SK-N-SH treated with all-trans-retinoic acid at 6 μM for 48 hours (cell line): ENCODE measurements around the gene ZNF217.

Source experiments
- CSDC2 ChIP-seq: fragments of 250-450 bp; sonication (Bioruptor Pico); IDR thresholded peaks from 2 replicates; pipeline ENCODE4 v1.5.0; 2020; ENCODE audit warnings: mild to moderate bottlenecking, moderate library complexity
- ISL1 ChIP-seq: fragments of 250-450 bp; sonication (Bioruptor Pico); IDR thresholded peaks from 2 replicates; pipeline ENCODE4 v2.1.2; 2022; ENCODE audit warnings: mild to moderate bottlenecking, moderate library complexity
- PPARA ChIP-seq: fragments of 250-450 bp; sonication (Bioruptor Pico); IDR thresholded peaks from 2 replicates; pipeline ENCODE4 v1.5.0; 2020; ENCODE audit warnings: mild to moderate bottlenecking, borderline replicate concordance
- ZC3H10 ChIP-seq: fragments of 250-450 bp; sonication (Bioruptor Pico); IDR thresholded peaks from 2 replicates; pipeline ENCODE4 v1.5.1; 2021; ENCODE audit warnings: mild to moderate bottlenecking, moderate library complexity
- ZFP3 ChIP-seq: fragments of 250-450 bp; sonication (Bioruptor Pico); IDR thresholded peaks from 2 replicates; pipeline ENCODE4 v1.5.0; 2020; ENCODE audit warnings: mild to moderate bottlenecking, moderate library complexity
- ZNF70 ChIP-seq: fragments of 450-650 bp; formaldehyde crosslinking; IDR thresholded peaks from 2 replicates; pipeline ENCODE4 v1.5.0; 2020; ENCODE audit warnings: mild to moderate bottlenecking, moderate library complexity
- ZNF8 ChIP-seq: fragments of 450-650 bp; formaldehyde crosslinking; IDR thresholded peaks from 2 replicates; pipeline ENCODE4 v1.5.0; 2020; ENCODE audit warnings: mild to moderate bottlenecking, moderate library complexity
- TF ChIP-seq, protein P1 (sequence below): fragments of 250-450 bp; sonication (Bioruptor Pico); IDR thresholded peaks from 2 replicates; pipeline ENCODE4 v1.8.0; 2020; ENCODE audit warnings: mild to moderate bottlenecking, moderate library complexity, borderline replicate concordance
- TF ChIP-seq, protein P2 (sequence below): fragments of 250-450 bp; sonication (Bioruptor Pico); IDR thresholded peaks from 2 replicates; pipeline ENCODE4 v1.5.1; 2021; ENCODE audit warnings: mild to moderate bottlenecking, moderate library complexity

DNA sequence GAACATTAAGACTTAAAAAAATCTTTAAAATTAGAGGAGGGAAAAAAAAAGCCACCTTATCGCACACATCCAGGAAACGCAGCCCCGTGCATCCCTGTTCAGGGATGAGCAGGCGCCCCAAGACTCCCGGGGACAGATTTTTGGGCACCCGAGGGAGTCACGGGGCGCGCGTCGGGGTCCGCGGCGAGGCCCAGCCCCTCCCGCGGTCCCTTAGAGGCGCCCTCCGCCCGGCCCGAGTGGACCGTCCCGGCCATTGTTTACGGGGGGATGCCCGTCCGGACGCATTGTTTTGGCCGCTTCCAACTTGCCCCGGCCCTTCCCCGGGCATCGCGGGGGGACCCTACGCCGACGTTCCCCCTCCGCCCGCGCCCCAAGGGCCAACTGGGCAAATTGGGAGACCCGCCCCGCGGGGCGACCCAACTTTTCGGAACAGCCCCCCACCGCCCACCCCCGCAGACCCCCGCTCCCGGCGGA lies 610 bp downstream of the ZNF217 start:
- TF ChIP-seq, protein P1, sequence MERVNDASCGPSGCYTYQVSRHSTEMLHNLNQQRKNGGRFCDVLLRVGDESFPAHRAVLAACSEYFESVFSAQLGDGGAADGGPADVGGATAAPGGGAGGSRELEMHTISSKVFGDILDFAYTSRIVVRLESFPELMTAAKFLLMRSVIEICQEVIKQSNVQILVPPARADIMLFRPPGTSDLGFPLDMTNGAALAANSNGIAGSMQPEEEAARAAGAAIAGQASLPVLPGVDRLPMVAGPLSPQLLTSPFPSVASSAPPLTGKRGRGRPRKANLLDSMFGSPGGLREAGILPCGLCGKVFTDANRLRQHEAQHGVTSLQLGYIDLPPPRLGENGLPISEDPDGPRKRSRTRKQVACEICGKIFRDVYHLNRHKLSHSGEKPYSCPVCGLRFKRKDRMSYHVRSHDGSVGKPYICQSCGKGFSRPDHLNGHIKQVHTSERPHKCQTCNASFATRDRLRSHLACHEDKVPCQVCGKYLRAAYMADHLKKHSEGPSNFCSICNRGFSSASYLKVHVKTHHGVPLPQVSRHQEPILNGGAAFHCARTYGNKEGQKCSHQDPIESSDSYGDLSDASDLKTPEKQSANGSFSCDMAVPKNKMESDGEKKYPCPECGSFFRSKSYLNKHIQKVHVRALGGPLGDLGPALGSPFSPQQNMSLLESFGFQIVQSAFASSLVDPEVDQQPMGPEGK (CRISPR knock-in tag), result peak; percentile 28; the same call in 1 of the 2 replicates
- TF ChIP-seq ZNF8 (CRISPR knock-in tag), result no peak
- TF ChIP-seq, protein P2, sequence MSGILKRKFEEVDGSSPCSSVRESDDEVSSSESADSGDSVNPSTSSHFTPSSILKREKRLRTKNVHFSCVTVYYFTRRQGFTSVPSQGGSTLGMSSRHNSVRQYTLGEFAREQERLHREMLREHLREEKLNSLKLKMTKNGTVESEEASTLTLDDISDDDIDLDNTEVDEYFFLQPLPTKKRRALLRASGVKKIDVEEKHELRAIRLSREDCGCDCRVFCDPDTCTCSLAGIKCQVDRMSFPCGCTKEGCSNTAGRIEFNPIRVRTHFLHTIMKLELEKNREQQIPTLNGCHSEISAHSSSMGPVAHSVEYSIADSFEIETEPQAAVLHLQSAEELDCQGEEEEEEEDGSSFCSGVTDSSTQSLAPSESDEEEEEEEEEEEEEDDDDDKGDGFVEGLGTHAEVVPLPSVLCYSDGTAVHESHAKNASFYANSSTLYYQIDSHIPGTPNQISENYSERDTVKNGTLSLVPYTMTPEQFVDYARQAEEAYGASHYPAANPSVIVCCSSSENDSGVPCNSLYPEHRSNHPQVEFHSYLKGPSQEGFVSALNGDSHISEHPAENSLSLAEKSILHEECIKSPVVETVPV (CRISPR knock-in tag), result no peak
- TF ChIP-seq ZC3H10 (CRISPR knock-in tag), result no peak
- no peak for TF ChIP-seq ISL1 (CRISPR knock-in tag)
- no peak for TF ChIP-seq ZFP3 (CRISPR knock-in tag)
- no peak for TF ChIP-seq CSDC2
- TF ChIP-seq PPARA, result no peak
- no peak for TF ChIP-seq ZNF70 (CRISPR knock-in tag)
